HG02884 (cell line): ENCODE measurements around the gene ANKRD16.
"Not testable (repeated sequence)": the region's sequence is repeated elsewhere in the genome, so short reads cannot be mapped to it uniquely, and the experiment has no call there.

Experiments
- ATAC-seq: cut with Tn5 transposase; IDR thresholded peaks from one replicate; pipeline ENCODE4 v1.9.1; 2021; ENCODE audit warnings: mild to moderate bottlenecking, moderate library complexity; ENCODE audit not compliant: unreplicated experiment

ANKRD16 gene

DNA sequence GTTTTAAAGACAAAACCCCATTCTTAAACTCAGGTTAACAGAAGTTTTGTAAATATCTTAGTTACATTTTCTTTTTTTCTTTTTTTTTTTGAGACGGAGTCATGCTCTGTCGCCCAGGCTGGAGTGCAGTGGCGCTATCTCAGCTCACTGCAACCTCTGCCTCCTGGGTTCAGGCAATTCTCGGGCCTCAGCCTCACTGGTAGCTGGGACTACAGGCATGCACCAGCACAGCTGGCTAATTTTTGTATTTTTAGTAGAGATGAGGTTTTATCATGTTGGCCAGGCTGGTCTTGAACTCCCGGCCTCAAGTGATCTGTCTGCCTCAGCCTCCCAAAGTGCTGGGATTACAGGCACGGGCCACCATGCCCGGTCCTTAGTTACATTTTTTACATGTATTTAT is 12.7 kb downstream of the ANKRD16 start:
- not testable (repeated sequence) for ATAC-seq

DNA sequence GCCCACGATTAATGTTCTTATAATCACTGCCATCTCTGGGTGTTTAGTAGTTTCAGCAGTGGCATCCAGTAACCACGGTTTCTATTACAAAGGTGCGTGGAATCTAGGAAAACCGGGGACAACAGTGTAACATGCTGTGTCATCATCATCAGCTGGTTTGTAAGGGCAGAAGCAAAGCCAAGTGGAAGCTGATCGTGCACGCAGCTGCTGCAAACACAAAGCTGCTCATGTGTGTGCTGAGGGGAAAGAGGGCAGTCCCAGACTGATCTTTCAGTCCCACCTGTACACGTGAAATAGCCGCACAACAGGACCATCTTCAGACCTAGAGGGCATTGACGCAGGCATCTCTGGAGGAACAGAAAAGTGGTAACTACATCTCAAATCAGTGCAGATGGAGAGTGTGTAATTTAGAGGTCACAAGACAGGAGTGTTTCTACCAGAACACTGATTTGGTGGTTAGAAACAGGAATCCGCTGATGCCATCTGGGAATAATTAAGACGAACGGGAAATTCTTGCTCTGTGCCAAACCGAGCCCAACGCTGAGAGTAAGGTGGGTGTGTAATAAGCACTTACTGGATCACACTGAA is 13.4 kb downstream of the ANKRD16 start:
- ATAC-seq, result no peak

DNA sequence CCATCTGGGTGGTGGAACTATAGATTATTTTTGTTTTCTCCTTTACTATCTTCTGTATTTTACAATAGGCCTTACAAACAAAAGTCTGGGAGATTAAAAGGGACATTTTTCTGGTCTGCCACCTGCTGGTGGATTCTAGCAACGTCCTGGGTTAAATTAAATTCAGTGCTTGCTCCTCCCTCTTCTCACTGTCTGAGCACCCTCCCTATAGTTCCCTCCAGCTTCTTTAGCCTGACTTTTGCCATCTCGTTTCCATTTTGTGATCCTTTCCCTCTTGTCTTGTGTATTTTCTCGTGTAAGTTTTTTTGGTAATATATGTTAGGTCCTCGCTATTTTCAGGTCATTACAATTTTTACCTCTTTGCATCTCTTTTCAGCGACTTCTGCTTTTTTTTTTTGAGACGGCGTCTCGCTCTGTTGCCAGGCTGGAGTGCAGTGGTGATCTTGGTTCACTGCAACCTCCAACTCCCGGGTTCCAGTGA is 16.1 kb downstream of the ANKRD16 start:
- peak; percentile 80 for ATAC-seq

DNA sequence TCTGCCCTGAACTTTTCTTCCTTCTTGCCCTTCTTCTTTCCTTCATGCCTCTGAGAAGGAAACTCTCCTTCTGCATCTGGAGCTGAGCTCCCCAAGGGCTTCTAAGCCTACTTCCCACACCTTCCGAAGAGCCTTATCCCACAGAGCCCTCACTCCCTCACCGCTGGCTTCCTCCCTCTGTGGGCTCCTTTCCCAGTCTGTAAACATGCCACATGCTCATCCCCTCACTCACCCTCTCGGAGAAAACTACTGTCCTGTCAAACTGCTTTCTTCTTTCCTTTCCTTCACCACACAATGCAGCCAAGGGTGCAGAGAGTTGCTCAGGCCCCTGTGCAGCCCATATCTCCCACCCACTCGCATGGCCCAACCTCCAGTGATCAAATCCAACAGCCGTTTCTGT is 18.1 kb downstream of the ANKRD16 start:
- ATAC-seq, result no peak

DNA sequence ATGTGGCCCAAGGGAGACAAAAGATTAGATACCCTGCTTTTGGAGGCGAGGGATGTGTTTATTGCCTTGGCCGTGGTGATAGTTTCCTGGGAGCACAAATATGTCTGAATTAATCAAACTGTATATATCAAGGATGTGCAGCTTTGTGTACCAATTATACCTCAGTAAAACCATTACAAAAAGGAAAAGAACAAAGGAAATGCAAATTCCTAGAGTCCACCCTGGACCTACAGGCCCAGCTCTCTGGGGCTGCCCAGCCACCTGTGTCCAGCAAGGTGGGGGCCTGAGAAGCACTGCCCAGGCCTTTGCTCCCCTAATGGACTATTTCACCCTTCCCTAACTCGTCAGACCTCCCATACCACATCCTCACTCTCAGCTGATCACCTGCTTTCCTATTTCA is 20.5 kb downstream of the ANKRD16 start:
- ATAC-seq, result no peak

DNA sequence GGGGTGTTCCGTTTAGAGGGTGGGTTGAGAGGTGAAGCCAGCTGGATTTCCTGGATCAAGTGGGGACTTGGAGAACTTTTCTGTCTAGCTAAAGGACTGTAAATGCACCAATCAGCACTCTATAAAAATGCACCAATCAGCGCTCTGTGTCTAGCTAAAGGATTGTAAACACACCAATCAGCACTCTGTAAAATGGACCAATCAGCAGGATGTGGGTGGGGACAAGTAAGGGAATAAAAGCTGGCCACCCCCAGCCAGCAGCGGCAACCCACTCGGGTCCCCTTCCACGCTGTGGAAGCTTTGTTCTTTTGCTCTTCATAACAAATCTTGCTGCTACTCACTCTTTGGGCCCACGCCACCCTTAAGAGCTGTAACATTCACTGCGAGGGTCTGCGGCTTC is 21.3 kb downstream of the ANKRD16 start:
- ATAC-seq, result not testable (repeated sequence)

DNA sequence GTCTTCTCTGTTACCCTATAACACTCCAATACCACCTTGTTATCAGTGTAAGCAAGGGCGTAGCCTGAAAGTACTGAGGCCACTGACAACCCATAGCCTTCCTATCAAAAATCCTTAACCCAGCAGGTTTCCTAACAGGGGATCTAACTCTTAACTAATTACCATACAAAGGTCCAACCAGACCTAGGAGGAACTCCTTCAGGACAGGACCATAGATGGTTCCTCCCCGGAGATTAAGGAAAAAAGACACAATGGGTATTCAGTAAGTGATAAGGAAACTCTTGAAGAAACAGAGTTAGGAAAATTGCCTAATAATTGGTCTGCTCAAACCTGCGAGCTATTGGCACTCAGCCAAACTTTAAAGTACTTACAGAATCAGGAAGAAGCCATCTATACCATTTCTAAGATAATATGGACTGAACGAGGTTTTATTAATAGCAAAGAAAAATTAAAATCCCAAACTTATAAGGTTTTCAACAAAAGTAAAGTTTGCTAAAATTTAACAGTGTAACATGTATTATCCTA is 22.5 kb downstream of the ANKRD16 start:
- not testable (repeated sequence) for ATAC-seq

DNA sequence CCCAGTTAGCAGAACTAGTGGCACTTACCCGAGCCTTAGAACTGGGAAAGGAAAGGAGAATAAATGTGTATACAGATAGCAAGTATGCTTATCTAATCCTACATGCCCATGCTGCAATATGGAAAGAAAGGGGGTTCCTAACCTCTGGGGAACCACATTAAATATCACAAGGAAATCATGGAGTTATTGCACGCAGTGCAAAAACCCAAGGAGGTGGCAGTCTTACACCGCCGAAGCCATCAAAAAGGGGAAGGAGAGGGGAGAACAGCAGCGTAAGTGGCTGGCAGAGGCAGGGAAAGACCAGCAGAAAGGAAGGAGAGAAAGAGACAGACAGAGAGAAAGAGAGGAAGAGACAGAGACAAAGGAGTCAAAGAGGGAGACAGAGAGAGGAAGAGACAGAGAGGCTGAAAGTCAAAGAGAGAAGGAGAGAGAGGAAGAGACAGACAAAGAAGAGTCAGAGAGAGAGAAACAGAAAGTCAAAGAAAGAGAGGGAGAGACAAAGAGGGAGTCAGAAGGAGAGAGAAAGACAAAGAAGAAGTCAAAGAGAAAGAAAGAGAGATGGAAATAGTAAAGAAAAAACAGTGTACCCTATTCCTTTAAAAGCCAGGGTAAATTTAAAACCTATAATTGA is 23.1 kb downstream of the ANKRD16 start:
- ATAC-seq, result not testable (repeated sequence)

DNA sequence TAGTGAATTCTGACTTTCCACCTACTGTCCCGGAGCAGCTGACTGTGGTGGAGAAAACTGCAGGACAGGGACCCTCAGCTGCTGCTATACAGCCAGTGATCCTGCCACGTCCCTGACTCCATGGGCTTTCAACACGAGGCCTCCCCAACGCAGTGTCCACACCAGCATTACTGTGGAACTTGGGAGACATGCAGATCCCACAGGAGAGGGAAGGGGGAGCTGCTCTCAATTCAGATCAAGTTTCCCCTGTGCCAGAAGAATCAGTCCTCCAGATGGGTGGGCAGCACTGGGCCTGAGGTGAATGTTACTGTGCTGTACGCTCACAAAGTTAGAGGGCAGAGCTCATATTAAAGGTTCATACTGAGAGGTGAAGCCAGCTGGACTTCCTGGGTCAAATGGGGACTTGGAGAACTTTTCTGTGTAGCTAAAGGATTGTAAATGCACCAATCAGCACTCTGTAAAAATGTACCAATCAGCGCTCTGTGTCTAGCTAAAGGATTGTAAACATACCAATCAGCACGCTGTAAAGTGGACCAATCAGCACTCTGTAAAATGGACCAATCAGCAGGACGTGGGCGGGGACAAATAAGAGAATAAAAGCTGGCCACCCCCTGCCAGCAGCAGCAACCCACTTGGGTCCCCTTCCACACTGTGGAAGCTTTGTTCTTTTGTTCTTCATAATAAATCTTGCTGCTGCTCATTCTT is 26.6 kb downstream of the ANKRD16 start:
- ATAC-seq, result not testable (repeated sequence)

DNA sequence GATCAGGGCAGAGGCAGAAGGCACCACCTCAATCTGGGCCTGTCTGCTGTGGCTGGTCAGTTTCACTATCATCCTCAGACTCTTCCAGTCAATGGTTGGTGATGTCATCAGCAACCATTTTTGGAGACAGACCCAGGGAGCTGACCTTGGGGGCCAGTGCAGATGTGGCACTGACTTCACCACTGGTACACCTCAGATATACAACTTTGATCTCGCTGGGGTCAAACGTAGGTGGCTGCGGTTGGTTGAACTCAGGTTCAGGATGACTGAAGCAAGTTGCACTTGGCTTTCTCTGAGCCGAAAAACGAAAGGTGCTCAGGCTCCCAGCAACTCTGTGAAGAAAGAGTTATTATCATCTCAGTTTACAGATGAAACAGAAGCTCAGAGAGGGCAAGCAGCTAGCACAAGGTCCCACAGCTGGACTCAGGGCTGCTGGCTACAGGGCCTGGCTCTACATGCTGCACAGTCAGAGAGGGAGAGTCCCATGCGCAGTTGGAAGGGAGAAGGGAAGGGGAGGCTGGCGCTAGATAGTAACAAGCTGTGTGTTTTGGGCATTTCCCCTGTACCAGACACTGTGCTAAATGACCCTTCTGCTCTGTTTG is 27.2 kb downstream of the ANKRD16 start:
- ATAC-seq, result peak; percentile 93

DNA sequence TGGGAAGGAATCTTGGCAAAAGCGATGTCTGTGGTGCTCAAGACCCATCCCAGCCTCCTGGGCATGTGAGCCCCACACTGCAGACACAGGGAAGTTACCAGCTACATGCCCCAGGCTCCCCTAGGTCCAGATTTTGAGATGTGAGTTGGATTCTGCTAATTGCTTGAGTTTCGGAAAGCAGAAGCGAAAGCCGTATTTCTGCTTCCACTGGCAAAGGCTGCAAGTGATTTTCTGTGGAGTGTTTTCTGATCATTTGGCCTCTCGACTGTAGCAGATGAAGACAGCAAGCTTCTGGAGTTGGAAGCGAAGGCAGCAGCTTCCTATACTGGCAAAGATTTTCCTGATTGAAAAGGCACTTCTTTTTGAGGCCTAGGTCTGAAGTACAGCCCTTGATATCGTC is 29.6 kb downstream of the ANKRD16 start:
- no peak for ATAC-seq

DNA sequence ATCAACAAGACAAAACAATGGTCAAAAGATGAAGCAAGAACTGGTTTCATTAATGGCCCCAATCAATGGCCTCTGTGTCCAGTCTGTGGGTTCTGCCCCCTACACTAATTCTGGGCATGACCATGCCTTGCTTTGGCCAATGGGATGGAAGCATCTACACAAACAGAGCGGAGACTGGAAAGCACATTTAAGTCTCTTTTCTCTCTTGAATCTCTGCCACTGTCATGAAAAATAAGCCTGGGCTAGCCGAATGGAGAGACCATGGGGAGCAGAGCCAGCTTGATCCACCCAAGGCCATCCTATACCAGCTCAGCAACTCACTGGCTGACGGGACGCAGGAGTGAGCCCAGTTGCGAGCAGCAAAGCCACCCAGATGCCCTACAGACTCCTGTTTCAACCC is 30.9 kb downstream of the ANKRD16 start:
- no peak for ATAC-seq

DNA sequence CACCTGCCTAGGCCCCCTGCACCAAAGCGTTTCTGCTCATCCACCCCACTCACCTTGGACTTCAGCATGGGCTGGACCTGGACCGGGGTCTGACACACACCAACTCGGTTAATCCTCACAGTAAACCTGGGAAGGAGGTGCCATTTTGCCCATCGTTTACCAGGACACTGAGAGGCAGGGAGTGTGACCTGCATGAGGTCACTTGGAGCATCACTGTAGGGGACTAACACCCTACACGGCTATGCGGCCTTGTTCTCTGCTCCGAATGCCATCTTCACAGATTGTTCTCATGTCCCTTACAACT is 33.0 kb downstream of the ANKRD16 start:
- no peak for ATAC-seq

DNA sequence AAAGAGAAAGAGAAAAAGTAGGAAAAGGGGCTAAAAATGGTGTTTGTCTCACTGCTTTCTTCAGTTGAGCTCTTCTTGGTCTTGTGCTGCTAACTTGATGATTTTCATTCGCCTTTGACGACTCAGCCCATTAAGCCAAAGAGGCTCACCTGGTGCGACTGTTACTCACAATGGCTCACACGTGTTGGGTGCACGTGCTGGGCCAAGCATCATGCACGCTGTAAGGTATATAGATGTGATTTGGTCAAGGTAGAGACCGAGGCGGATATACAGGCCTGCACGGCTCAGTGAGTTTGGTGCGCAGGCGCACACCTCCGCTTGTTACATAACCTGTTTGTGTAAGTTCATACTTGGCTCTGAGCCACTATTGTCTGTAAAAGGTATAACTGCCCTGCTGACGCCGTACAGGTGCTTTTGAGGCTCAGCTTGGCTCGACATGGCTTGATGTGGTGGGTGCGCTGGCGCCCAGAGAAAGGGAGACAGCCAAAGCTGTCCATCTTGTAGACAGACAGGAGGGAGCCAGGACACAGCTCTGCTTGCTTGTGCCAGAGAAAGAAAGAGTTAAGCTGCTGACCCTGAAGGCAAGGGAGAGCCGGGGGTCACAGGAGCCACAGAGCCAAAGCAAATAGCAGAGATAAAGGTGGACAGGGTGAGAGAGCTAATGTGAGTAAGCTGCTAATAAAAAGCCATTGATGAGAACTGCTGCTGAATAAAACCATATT is 33.6 kb downstream of the ANKRD16 start:
- no peak for ATAC-seq

DNA sequence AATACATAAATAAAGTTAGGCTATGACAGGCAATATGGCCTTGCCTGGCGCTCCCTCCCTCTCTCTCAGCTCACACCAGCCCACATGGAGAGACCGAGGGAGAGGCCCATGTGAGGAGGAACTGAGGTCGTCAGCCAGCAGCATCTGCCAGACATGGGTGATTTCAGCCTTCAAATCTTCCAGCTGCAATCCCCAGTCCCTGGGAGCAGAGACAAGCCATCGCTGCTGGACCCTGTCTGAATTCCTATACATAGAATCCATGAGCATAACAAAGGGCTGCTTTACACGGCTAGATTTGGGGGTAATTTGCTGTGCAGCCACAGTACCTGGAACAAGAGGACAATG is 35.6 kb downstream of the ANKRD16 start:
- no peak for ATAC-seq

DNA sequence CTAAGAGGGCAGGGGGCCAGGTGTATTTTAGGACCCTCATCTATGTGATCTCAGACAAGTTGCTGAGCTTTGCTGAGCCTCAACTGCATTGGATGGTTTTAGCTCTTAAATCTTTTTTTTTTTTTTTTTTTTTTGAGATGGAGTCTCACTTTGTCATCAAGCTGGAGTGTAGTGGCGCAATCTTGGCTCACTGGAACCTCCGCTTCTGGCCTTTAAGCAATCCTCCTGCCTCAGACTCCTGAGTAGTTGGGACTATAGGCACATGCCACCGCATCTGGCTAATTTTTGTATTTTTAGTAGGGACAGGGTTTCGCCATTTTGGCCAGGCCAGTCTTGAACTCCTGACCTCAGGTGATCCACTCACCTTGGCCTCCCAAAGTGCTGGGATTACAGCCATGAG is 43.0 kb downstream of the ANKRD16 start:
- not testable (repeated sequence) for ATAC-seq

DNA sequence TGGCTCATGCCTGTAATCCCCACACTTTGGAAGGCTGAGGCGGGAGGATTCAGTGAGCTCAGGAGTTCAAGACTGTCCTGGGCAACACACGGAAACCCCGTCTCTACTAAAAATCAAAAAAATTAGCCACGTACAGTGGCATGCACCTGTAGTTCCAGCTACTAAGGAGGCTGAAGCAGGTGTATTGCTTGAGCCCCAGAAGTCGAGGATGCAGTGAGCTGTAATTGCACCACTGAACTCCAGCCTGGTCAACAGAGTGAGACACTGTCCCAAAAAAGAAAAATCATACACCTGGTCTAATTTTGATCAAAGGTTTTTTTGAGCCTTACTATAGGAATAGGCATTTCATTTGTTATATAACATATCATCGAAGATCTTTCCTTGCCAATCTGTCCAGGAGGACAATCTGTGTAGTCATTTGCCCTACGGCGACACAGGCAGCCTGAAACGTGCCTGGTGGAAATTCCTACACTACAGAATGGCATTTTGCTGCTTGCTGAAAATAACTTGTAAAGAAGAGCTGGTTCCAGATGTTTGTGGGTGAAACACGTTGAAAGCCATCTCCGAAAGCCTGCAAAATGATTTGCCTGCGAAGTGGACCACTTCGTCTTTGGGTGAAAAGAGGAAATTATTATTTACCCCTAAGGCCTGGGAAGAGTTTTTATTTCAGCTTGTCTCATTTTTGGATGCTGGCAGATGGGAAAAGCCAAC is 45.2 kb downstream of the ANKRD16 start:
- ATAC-seq, result no peak

DNA sequence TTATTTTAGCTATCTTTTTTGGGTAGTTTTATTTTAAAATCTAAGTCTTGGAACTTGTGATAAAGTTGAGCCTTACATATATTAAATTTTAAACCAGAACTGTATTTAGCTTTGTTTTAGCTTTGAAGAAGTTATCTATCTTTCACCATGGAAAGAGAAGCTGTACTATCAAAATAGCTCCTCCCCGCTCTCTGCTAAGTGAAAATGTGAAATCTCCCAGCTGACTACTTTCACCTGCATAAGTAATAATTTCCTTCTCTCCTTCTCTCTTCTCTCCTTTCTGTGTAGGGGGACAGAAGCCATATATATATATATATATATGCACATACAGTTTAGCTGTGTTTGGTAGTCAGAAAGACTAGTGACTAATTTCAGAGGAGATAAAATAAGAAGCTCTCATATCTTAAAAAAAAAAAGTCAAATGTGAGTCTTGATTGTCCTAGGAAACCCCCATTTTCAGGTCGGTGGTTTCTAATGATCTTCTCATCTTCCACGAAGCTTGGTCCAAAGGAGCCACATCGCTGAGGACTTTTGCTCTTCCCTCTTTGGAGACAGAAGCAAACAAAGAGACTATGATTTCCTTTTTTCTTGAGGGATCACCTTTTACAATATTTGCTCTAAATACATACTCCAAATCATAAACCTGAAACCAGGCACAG is 45.9 kb downstream of the ANKRD16 start:
- ATAC-seq, result no peak

DNA sequence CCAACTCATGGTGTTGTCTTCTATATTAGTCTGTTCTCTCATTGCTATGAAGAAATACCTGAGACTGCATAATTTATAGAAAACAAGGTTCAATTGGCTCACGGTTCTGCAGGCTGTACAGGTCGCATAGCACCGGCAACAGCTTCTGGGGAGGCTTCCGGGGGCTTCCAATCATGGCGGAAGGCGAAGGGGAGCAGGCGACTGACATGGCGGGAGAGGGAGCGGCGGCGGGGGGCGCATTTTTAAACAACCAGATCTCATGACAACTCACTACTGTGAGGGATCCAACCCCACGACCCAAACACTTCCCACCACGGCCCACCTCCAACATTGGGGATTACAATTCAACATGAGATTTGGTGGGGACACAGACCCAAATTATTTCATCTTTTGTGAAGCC is 47.7 kb downstream of the ANKRD16 start:
- ATAC-seq, result no peak
